PFSK-1 (cell line): Measurements from ENCODE around the gene NAXE.
A peak's percentile ranks its signal among the peaks of the same experiment; 100 is the strongest.

Experiments used
- FOXP2 ChIP-seq: optimal IDR thresholded peaks from 2 replicates; pipeline ENCODE3; 2011; ENCODE audit warnings: borderline replicate concordance, control low read depth, inconsistent platforms; ENCODE audit not compliant: insufficient read depth; ENCODE audit errors: extremely low read length, extremely low read depth
- POLR2AphosphoS5 ChIP-seq: IDR thresholded peaks from 2 replicates; pipeline ENCODE4 v1.6.1; 2012; ENCODE audit warnings: low read depth, mild to moderate bottlenecking, control low read depth, low read length, moderate library complexity
- REST ChIP-seq, 2 experiments: IDR thresholded peaks; 2 replicates each; pipeline versions ENCODE4 v1.6.1 to v1.8.0; 2011 to 2012; ENCODE audit warnings: low read depth in 2 of 2, low read length in 2 of 2, control low read depth in 1 of 2, inconsistent platforms in 1 of 2, mild to moderate bottlenecking in 1 of 2, moderate library complexity in 1 of 2; ENCODE audit not compliant: insufficient read depth in 1 of 2
- SIN3A ChIP-seq: IDR thresholded peaks from 2 replicates; pipeline ENCODE4 v1.6.1; 2012; ENCODE audit warnings: mild to moderate bottlenecking, low read length, moderate library complexity, borderline replicate concordance; ENCODE audit not compliant: insufficient read depth
- TAF1 ChIP-seq: IDR thresholded peaks from 2 replicates; pipeline ENCODE4 v1.6.1; 2012; ENCODE audit warnings: low read length, control low read depth, borderline replicate concordance; ENCODE audit not compliant: insufficient read depth

GRCh38 chr1:156627313-156627880 is 35.8 kb downstream of the NAXE start:
- TF ChIP-seq POLR2AphosphoS5 (no peak), SIN3A (no peak), TAF1 (no peak), REST (IDR thresholded peaks at IDR 0.05; ENCODE audit: insufficient read depth in 1 of 2, low read depth in 2 of 2, low read length in 2 of 2) (peak; percentile 64 to 91; a peak in 3 of 4 replicates), FOXP2 (no peak)
